SU-DHL-6 (cell line): ENCODE measurements around the gene MAEL.

Experiments used
- H2AFZ ChIP-seq: fragments of 200-600 bp; sonication (generic); 2 replicates; pipeline ENCODE4 v1.6.1; 2014; ENCODE audit warnings: low read depth, mild to moderate bottlenecking, moderate library complexity, mixed read lengths, antibody characterized with exemption, low read length; ENCODE audit not compliant: severe bottlenecking
- H3F3A ChIP-seq: fragments of 200-600 bp; shearing (Covaris generic); 2 replicates; pipeline ENCODE4 v1.6.0; 2016; ENCODE audit warnings: antibody characterized with exemption, mild to moderate bottlenecking; ENCODE audit not compliant: insufficient read depth
- H3K27ac ChIP-seq: fragments of 200-600 bp; sonication (generic); 2 replicates; pipeline ENCODE4 v1.5.1; 2016; ENCODE audit warnings: low read depth, mild to moderate bottlenecking, low read length, moderate library complexity, mixed read lengths
- H3K27me3 ChIP-seq: fragments of 200-600 bp; sonication (generic), shearing (Covaris generic); 2 replicates; pipeline ENCODE4 v1.6.0; 2014; ENCODE audit warnings: mild to moderate bottlenecking, low read length
- H3K36me3 ChIP-seq: fragments of 200-600 bp; sonication (generic); 2 replicates; pipeline ENCODE4 v1.6.1; 2014; ENCODE audit warnings: mild to moderate bottlenecking, low read length, mixed read lengths
- H3K4me2 ChIP-seq: fragments of 300-600, 200-600 bp; shearing (Covaris generic), sonication (generic); 2 replicates; pipeline ENCODE4 v1.6.0; 2014; ENCODE audit warnings: low read length, low read depth, mild to moderate bottlenecking; ENCODE audit not compliant: poor library complexity, severe bottlenecking
- H3K4me3 ChIP-seq: fragments of 200-600 bp; sonication (generic); 2 replicates; pipeline ENCODE4 v1.5.1; 2014; ENCODE audit warnings: antibody characterized with exemption, low read length, mild to moderate bottlenecking, mixed read lengths; ENCODE audit not compliant: insufficient read depth, poor library complexity, severe bottlenecking
- H3K79me2 ChIP-seq: fragments of 200-600 bp; sonication (generic); 2 replicates; pipeline ENCODE4 v1.6.1; 2014; ENCODE audit warnings: mild to moderate bottlenecking, low read length, moderate library complexity; ENCODE audit not compliant: insufficient read depth
- H3K9ac ChIP-seq: fragments of 200-600 bp; sonication (generic); 2 replicates; pipeline ENCODE4 v1.7.0; 2014; ENCODE audit warnings: mild to moderate bottlenecking, low read length
- H3K9me2 ChIP-seq: fragments of 200-600 bp; sonication (generic); replicated peaks from 2 replicates; pipeline ENCODE4 v1.6.1; 2014; ENCODE audit warnings: low read length; ENCODE audit not compliant: insufficient read depth
- H3K9me3 ChIP-seq: fragments of 200-600 bp; sonication (generic); 2 replicates; pipeline ENCODE4 v1.6.1; 2014; ENCODE audit warnings: low read length, mixed read lengths; ENCODE audit not compliant: insufficient read depth
- H4K20me1 ChIP-seq: fragments of 200-600 bp; sonication (generic); 2 replicates; pipeline ENCODE4 v1.6.1; 2014; ENCODE audit warnings: low read depth, mild to moderate bottlenecking, antibody characterized with exemption, low read length, moderate library complexity, mixed read lengths
- EZH2phosphoT487 ChIP-seq: fragments of 200-600 bp; sonication (generic), shearing (Covaris generic); conservative IDR thresholded peaks from 2 replicates; pipeline ENCODE4 v1.6.1; 2018; ENCODE audit warnings: mild to moderate bottlenecking, antibody characterized with exemption, low read length, moderate library complexity, mixed read lengths
- TF ChIP-seq, protein P1 (sequence below): fragments of 200-600 bp; sonication (generic); IDR thresholded peaks from one replicate; pipeline ENCODE4 v1.5.1; 2017; ENCODE audit warnings: antibody characterized with exemption, mild to moderate bottlenecking, low read length, moderate library complexity; ENCODE audit not compliant: insufficient read depth, poor library complexity, severe bottlenecking

The MAEL gene

DNA sequence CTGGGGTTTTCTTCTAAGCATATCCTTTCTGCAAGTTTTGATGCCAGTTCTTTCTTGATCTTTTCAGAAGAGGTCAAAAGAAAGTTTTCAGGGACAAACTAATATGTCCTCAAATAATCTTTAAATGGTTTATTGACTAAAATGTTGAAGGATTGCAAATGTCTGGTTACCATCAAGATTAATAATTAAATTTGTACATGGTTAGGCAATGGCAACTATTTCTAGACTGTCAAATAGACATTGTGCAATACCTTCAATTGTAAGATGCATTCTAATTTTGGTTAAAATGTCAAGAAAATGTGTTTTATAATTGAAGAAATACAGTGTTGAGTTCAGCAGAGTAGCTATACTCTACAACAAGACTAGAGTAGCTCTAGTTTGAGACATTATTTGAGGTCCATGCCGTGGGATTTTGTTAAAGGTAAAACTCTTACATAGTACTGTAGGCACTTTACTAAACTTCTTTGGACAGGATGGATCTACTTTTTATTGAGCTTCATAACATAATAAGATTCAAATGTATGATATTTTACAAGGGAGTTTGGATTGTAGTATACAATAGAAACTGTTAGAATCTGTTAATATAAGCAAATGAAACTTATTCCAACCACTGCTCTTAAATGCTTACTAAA is 22.6 kb downstream of the MAEL start:
- no peaks in the 10 kb centered on the region for H3F3A ChIP-seq
- TF ChIP-seq EZH2phosphoT487: no peak
- TF ChIP-seq, protein P1, sequence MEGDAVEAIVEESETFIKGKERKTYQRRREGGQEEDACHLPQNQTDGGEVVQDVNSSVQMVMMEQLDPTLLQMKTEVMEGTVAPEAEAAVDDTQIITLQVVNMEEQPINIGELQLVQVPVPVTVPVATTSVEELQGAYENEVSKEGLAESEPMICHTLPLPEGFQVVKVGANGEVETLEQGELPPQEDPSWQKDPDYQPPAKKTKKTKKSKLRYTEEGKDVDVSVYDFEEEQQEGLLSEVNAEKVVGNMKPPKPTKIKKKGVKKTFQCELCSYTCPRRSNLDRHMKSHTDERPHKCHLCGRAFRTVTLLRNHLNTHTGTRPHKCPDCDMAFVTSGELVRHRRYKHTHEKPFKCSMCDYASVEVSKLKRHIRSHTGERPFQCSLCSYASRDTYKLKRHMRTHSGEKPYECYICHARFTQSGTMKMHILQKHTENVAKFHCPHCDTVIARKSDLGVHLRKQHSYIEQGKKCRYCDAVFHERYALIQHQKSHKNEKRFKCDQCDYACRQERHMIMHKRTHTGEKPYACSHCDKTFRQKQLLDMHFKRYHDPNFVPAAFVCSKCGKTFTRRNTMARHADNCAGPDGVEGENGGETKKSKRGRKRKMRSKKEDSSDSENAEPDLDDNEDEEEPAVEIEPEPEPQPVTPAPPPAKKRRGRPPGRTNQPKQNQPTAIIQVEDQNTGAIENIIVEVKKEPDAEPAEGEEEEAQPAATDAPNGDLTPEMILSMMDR: no peak

DNA sequence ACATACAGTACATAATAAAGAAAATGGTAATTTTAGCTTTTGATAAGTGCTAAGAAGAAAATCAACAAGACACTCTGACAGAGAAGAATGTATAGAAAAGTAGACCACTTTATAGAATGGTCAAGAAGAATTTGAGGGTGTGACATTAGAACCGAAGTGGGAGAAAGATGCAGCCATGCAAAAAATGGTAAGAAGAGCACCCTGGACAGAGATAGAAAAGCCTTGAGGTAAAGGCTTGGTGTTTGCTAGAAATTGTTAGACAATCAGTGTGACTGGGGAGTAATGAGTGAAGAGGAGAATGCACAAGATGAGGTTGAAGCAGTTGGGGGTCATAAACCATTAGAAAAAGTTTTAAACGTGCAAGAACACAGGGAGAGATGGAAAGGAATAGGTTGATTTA is 23.5 kb downstream of the MAEL start:
- Histone ChIP-seq H3K27me3 (no peaks in the 10 kb centered on the region), H3K9me3 (no peaks in the 10 kb centered on the region), H4K20me1 (no peaks in the 10 kb centered on the region), H3K9ac (no peak overlapping the region), H3F3A (no peaks in the 10 kb centered on the region), H3K36me3 (no peaks in the 10 kb centered on the region), H3K27ac (no peak overlapping the region), H2AFZ (no peak overlapping the region), H3K4me3 (no peak overlapping the region), H3K4me2 (no peak overlapping the region), H3K79me2 (no peaks in the 10 kb centered on the region), H3K9me2 (no peaks in the 10 kb centered on the region)
- no peak for TF ChIP-seq EZH2phosphoT487
- TF ChIP-seq, protein P1: no peak

More for the DNA sequence above, 22.6 kb downstream of the MAEL start:
- no peak overlapping the region for H3K4me2 ChIP-seq
- H4K20me1 ChIP-seq: no peaks in the 10 kb centered on the region
- no peaks in the 10 kb centered on the region for H3K79me2 ChIP-seq
- no peak overlapping the region for H3K4me3 ChIP-seq
- no peak overlapping the region for H2AFZ ChIP-seq
- H3K9me3 ChIP-seq: no peaks in the 10 kb centered on the region
- no peaks in the 10 kb centered on the region for H3K36me3 ChIP-seq
- no peaks in the 10 kb centered on the region for H3K9me2 ChIP-seq
- no peaks in the 10 kb centered on the region for H3K27me3 ChIP-seq
- no peak overlapping the region for H3K9ac ChIP-seq
- no peak overlapping the region for H3K27ac ChIP-seq

DNA sequence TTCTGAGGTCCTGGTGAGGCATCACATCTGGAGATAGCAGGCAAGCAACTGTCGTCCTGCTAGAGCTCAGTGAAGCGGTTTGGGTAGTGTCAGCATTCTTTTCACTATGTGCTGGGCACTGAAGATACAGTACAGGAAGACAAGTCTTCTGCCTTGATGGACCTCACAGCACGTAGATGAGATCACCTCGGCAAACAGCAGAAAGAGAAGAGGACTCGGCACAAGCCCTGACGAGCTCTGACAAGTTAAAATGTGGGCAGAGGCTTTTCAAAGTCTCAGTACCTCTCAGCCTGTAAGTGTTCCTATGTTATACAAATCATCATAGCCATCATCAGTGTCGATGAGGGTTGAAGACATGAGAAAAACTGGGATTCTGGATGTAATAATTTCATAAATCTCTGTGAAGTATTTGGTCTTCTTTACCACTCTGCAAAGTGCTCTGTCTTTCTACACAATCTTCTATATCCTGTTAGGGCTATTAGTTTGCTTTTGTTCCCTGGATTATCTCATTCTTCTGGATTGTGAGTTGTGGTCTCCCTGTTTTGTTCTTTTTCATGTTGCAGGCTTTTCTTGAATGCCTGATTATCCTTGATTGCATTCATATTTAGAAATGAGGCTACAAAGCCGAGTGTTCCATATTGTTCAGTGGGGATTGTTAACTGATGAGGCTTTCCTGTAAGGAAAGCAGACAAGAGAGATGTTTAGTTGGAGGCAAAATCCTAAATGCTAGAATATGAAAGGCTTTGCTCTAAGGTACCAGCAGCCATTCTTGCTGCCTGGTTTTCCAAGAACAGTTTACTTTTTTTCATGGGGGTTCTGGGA is 24.2 kb downstream of the MAEL start:
- H3K27ac ChIP-seq: no peak overlapping the region
- H3F3A ChIP-seq: no peaks in the 10 kb centered on the region
- TF ChIP-seq, protein P1: no peak
- TF ChIP-seq EZH2phosphoT487: no peak
- H3K9me3 ChIP-seq: no peaks in the 10 kb centered on the region
- H3K27me3 ChIP-seq: no peaks in the 10 kb centered on the region
- H3K9ac ChIP-seq: no peak overlapping the region
- no peak overlapping the region for H3K4me3 ChIP-seq
- no peaks in the 10 kb centered on the region for H3K79me2 ChIP-seq
- no peak overlapping the region for H3K4me2 ChIP-seq
- H3K9me2 ChIP-seq: no peaks in the 10 kb centered on the region
- no peaks in the 10 kb centered on the region for H4K20me1 ChIP-seq
- H2AFZ ChIP-seq: no peak overlapping the region
- no peaks in the 10 kb centered on the region for H3K36me3 ChIP-seq
